ENCODE data around the gene SNX30. TPM values are rescaled to one million over a fixed set of nuclear protein-coding genes. Genes with fewer than 3 reads are reported as not detected.

Gene SNX30
- polyA plus RNA-seq, 1 of the 3 experiments (the other 2 are of a cell fraction), result 2.7 TPM

DNA sequence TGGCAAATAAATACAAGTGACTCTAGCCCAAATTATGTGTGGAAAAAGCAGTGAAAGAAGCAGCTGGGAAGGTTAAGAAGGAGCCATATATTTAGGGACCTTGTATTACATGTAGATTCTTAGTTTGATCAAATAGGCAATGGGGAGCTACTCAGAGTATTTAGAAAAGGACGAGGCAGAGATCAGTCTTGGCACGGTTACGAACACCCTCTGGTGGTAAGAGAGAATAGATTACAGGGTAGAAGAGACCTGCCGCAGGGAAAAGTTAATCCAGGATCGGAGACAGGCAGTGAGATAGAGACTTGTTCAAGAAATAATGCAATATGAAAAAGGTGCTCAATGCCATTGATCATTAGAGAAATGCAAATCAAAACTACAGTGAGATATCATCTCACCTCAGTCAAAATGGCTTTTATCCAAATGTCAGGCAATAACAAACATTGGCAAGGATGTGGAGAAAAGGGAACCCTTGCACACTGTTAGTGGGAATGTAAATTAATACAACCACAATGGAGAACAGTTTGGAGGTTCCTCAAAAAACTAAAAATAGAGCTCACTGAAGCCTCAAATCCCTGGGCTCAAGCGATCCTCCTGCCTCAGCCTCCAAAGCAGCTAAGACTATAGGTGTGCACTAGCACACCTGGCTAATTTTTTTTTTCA is 44.7 kb upstream of the SNX30 start:
- Histone ChIP-seq H3K36me3 (replicated peaks in 1 of 2; ENCODE audit: control insufficient read depth in 1 of 2, insufficient read depth in 2 of 2, low read length in 1 of 2) (peaks cover 3 to 11% of the 10 kb centered on the region in 2 experiments), H3K9me3 (no peaks in the 10 kb centered on the region), H4K20me1 (ENCODE audit: insufficient read depth) (no peaks in the 10 kb centered on the region), H3F3A (replicated peaks; ENCODE audit: insufficient read depth) (peaks cover under 1% of the 10 kb centered on the region), H3K4me2 (no peak overlapping the region), H3K27ac (ENCODE audit: low read depth in 2 of 2, low read length in 1 of 2) (no peak overlapping the region), H3K4me1 (ENCODE audit: control insufficient read depth in 1 of 2, insufficient read depth in 2 of 2, low read depth in 1 of 2, low read length in 1 of 2) (no peaks in the 10 kb centered on the region), H3K27me3 (ENCODE audit: insufficient read depth) (no peaks in the 10 kb centered on the region), H3K4me3 (ENCODE audit: low read depth in 2 of 2, low read length in 1 of 2) (no peak overlapping the region), H3K9ac (no peak overlapping the region), H3K9me2 (no peaks in the 10 kb centered on the region), H3K79me2 (ENCODE audit: insufficient read depth) (peaks cover 35% of the 10 kb centered on the region), H2AFZ (ENCODE audit: low read depth) (no peak overlapping the region)
- CTCF ChIA-PET, result interaction anchor here (0.6 to 3.4 kb wide), 8 partner anchors 11 to 620 kb away, joined by 3 to 24 read pairs (median 4); partner anchors contain the start of genes INIP and PTBP3
- POLR2A ChIA-PET, result no interaction called here
- 90% methylated on average over 6 of the region's 6 CpGs for WGBS (ENCODE audit: low lambda C conversion rate)
- peak; percentile 14 for DNase-seq
- TF ChIP-seq SMC3 (IDR thresholded peaks at IDR 0.05; ENCODE audit: low read depth, low read length) (peak; percentile 38; the same call in 1 of the 2 replicates), FOXM1 (IDR thresholded peaks at IDR 0.05; ENCODE audit: low read depth) (no peak), EP300 (IDR thresholded peaks at IDR 0.05; ENCODE audit: borderline replicate concordance in 1 of 2, low read depth in 1 of 2, low read length in 1 of 2) (no peak), GABPA (IDR thresholded peaks at IDR 0.05; ENCODE audit: low read depth) (no peak), NFIC (IDR thresholded peaks at IDR 0.05; ENCODE audit: borderline replicate concordance) (no peak), GATA2 (CRISPR knock-in tag; IDR thresholded peaks at IDR 0.05) (no peak), MXI1 (IDR thresholded peaks at IDR 0.05; ENCODE audit: low read depth, low read length) (no peak), RXRA (IDR thresholded peaks at IDR 0.05; ENCODE audit: borderline replicate concordance, low read depth) (no peak), RAD21 (IDR thresholded peaks at IDR 0.05; ENCODE audit: low read length) (peak; percentile 61), JUND (IDR thresholded peaks at IDR 0.05) (no peak), EZH2phosphoT487 (IDR thresholded peaks at IDR 0.05; ENCODE audit: borderline replicate concordance, low read depth) (no peak)
- TF ChIP-seq, protein P1, sequence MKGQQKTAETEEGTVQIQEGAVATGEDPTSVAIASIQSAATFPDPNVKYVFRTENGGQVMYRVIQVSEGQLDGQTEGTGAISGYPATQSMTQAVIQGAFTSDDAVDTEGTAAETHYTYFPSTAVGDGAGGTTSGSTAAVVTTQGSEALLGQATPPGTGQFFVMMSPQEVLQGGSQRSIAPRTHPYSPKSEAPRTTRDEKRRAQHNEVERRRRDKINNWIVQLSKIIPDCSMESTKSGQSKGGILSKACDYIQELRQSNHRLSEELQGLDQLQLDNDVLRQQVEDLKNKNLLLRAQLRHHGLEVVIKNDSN (IDR thresholded peaks at IDR 0.05; ENCODE audit: borderline replicate concordance, low read depth), result no peak
- TF ChIP-seq, protein P2, sequence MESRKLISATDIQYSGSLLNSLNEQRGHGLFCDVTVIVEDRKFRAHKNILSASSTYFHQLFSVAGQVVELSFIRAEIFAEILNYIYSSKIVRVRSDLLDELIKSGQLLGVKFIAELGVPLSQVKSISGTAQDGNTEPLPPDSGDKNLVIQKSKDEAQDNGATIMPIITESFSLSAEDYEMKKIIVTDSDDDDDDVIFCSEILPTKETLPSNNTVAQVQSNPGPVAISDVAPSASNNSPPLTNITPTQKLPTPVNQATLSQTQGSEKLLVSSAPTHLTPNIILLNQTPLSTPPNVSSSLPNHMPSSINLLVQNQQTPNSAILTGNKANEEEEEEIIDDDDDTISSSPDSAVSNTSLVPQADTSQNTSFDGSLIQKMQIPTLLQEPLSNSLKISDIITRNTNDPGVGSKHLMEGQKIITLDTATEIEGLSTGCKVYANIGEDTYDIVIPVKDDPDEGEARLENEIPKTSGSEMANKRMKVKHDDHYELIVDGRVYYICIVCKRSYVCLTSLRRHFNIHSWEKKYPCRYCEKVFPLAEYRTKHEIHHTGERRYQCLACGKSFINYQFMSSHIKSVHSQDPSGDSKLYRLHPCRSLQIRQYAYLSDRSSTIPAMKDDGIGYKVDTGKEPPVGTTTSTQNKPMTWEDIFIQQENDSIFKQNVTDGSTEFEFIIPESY (IDR thresholded peaks at IDR 0.05; ENCODE audit: borderline replicate concordance, low read depth), result no peak
- TF ChIP-seq, protein P3, sequence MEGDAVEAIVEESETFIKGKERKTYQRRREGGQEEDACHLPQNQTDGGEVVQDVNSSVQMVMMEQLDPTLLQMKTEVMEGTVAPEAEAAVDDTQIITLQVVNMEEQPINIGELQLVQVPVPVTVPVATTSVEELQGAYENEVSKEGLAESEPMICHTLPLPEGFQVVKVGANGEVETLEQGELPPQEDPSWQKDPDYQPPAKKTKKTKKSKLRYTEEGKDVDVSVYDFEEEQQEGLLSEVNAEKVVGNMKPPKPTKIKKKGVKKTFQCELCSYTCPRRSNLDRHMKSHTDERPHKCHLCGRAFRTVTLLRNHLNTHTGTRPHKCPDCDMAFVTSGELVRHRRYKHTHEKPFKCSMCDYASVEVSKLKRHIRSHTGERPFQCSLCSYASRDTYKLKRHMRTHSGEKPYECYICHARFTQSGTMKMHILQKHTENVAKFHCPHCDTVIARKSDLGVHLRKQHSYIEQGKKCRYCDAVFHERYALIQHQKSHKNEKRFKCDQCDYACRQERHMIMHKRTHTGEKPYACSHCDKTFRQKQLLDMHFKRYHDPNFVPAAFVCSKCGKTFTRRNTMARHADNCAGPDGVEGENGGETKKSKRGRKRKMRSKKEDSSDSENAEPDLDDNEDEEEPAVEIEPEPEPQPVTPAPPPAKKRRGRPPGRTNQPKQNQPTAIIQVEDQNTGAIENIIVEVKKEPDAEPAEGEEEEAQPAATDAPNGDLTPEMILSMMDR (IDR thresholded peaks at IDR 0.05), result peak; percentile 36

Measured in SK-N-SH (cell line).